ENCODE measurements around the gene GPHA2. TPM values are rescaled to one million over a fixed set of nuclear protein-coding genes. Genes with fewer than 3 reads are reported as not detected.

The GPHA2 gene
- total and polyA plus RNA-seq, 2 of the 13 experiments (the other 11 are each of a cell fraction or from before 2014, with no cell fraction given): 13.0 to 19.1 TPM

- TF ChIP-seq ZHX1 (CRISPR knock-in tag; IDR thresholded peaks at IDR 0.05; ENCODE audit: low read depth): 0 out of 2 replicates have a peak, but pooled peaks have one; percentile 18
- no peak; the same call in 1 of the 2 replicates for TF ChIP-seq SOX13 (IDR thresholded peaks at IDR 0.05)
- TF ChIP-seq SOX13 (CRISPR knock-in tag; conservative IDR thresholded peaks at IDR 0.05 in 1 of 2, IDR thresholded peaks at IDR 0.05 in 1 of 2): peak in 1 of 2 experiments; percentile 7; a peak in 1 of 4 replicates
- TF ChIP-seq ERF (CRISPR knock-in tag; IDR thresholded peaks at IDR 0.05): peak; percentile 40; the same call in 1 of the 2 replicates
- peak; percentile 41 for TF ChIP-seq STAG1 (CRISPR knock-in tag; IDR thresholded peaks at IDR 0.05)
- peak; percentile 40; the same call in 1 of the 2 replicates for TF ChIP-seq ARID5B (CRISPR knock-in tag; IDR thresholded peaks at IDR 0.05)
- peak; percentile 39; the same call in 1 of the 2 replicates for TF ChIP-seq ZNF770 (CRISPR knock-in tag; IDR thresholded peaks at IDR 0.05)
- peak; percentile 43 for TF ChIP-seq POLR2G (IDR thresholded peaks at IDR 0.05; ENCODE audit: low read depth, low read length)
- TF ChIP-seq HNRNPK (IDR thresholded peaks at IDR 0.05; ENCODE audit: low read depth, low read length, poor library complexity, severe bottlenecking): peak; percentile 59
- peak; percentile 64 for TF ChIP-seq IKZF4 (CRISPR knock-in tag; IDR thresholded peaks at IDR 0.05; ENCODE audit: borderline replicate concordance, low read depth, not compliant biosample characterization)
- 0 out of 2 replicates have a peak, but pooled peaks have one; percentile 1 for TF ChIP-seq DZIP1 (CRISPR knock-in tag; IDR thresholded peaks at IDR 0.05)
- peak; percentile 25 for TF ChIP-seq TARDBP (CRISPR knock-in tag; IDR thresholded peaks at IDR 0.05)
- TF ChIP-seq ZNF12 (CRISPR knock-in tag; IDR thresholded peaks at IDR 0.05): 0 out of 2 replicates have a peak, but pooled peaks have one; percentile 5
- TF ChIP-seq RXRA (CRISPR knock-in tag; IDR thresholded peaks at IDR 0.05): 0 out of 2 replicates have a peak, but pooled peaks have one; percentile 68
- TF ChIP-seq PPARG (CRISPR knock-in tag; conservative IDR thresholded peaks at IDR 0.05): no peak
- peak; percentile 66 for TF ChIP-seq RAD21 (CRISPR knock-in tag; IDR thresholded peaks at IDR 0.05)
These were observed 47.8 kb downstream of the GPHA2 start (continued) for GRCh38 chr11:64887757-64888405.

All from HepG2 (cell line).